ENCODE data around the gene AQP3. TPM values are rescaled to one million over a fixed set of nuclear protein-coding genes. Genes with fewer than 3 reads are reported as not detected.

AQP3 gene
- total RNA-seq, 4 donors from 2014 or later: 1.7 to 24.2 (median 13.5) TPM

DNA sequence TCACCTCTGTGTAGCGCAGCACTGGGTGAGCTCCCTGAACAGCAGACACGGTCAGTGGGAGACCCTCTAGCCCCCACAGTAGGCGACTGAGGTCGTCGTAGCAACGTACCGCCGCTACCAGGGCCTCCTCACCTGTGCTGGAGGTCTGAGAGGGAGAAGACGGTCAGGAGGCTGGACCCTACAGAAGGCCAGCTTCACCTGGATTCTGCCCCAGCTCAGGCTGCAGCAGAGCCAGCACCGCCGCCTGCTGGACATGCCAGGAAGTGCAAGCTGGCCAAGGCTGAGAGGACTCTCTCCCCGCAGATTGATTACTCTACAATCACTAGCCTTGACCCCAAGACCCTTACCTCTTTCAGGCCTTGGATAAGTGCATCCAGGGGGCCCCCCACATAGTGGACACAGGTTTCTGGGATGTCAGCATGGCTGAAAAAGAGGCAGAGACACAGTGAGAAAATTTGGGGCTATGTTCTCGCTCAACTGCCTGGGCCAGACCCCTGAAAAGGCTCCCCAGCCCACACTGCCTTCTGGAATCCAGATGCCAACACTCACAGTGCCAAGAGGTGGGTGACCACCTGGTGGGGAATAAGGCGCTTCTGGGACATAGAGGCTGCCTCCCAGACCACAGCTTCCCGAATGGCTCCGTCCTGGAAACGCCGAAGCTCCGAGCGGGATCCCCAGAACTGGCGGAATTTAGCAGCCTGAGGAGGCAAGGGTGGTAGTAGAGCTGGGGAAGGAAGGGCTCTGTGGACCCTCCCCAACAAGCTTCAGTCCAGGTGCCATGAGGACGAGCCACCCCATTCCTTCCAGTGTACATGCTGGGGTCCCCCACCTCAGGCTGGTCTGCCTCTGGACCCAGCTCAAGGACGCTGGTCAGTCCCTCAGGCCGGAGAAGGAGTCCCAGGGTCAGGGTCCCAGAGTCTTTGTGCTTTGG, 19.4 kb upstream of the AQP3 start:
- ATAC-seq (peak in 1 of 2 donors; percentile 77), DNase-seq (peak in 1 of 2 donors; percentile 42)
- H3K4me3 ChIP-seq: no peak overlapping the region
- H3K9me3 ChIP-seq: no peaks in the 10 kb centered on the region
- in situ Hi-C loops (cut with MboI; ENCODE audit: low sequenced_read_pairs in 4 of 4): loop anchor here in 2 of 4 donors (10.0 to 25.0 kb wide), 2 partner anchors 92 to 180 kb away; partner anchors contain the start of gene NFX1 (in 1 of the 2)
- no peaks in the 10 kb centered on the region for H3K27me3 ChIP-seq
- no peaks in the 10 kb centered on the region for H3K4me1 ChIP-seq
- intact Hi-C loops (cut with DNase I; ENCODE audit: low total_unique reads): loop anchor here (1.0 to 5.0 kb wide), 3 partner anchors 60 to 180 kb away; no protein-coding TSS in a partner anchor
- TF ChIP-seq CTCF (IDR thresholded peaks at IDR 0.05 in 4 of 5, conservative IDR thresholded peaks at IDR 0.05 in 1 of 5): peak; percentile 86 to 90 (median 89)
- TF ChIP-seq POLR2A (IDR thresholded peaks at IDR 0.05): no peak
- peaks cover 2 to 100% of the 10 kb centered on the region in 2 donors for H3K36me3 ChIP-seq
- no peak overlapping the region for H3K27ac ChIP-seq

- in situ Hi-C loops (cut with MboI; ENCODE audit: low sequenced_read_pairs in 4 of 4): loop anchor here in 2 of 4 donors (10.0 to 25.0 kb wide), 2 partner anchors 91 to 179 kb away; partner anchors contain the start of gene NFX1 (in 1 of the 2)
- TF ChIP-seq POLR2A (IDR thresholded peaks at IDR 0.05) (no peak), CTCF (IDR thresholded peaks at IDR 0.05 in 4 of 5, conservative IDR thresholded peaks at IDR 0.05 in 1 of 5) (no peak)
- no peaks in the 10 kb centered on the region for H3K27me3 ChIP-seq
- no peak overlapping the region for H3K4me3 ChIP-seq
- peaks cover 2 to 100% of the 10 kb centered on the region in 2 donors for H3K36me3 ChIP-seq
- no peak for DNase-seq
- ATAC-seq: no peak
- H3K27ac ChIP-seq: no peak overlapping the region
- intact Hi-C loops (cut with DNase I; ENCODE audit: low total_unique reads): loop anchor here (1.0 to 5.0 kb wide), 3 partner anchors 59 to 179 kb away; no protein-coding TSS in a partner anchor
- no peaks in the 10 kb centered on the region for H3K9me3 ChIP-seq
- no peaks in the 10 kb centered on the region for H3K4me1 ChIP-seq
These were observed 18.5 kb upstream of the AQP3 start for GRCh38 chr9:33465596-33466564.

DNA sequence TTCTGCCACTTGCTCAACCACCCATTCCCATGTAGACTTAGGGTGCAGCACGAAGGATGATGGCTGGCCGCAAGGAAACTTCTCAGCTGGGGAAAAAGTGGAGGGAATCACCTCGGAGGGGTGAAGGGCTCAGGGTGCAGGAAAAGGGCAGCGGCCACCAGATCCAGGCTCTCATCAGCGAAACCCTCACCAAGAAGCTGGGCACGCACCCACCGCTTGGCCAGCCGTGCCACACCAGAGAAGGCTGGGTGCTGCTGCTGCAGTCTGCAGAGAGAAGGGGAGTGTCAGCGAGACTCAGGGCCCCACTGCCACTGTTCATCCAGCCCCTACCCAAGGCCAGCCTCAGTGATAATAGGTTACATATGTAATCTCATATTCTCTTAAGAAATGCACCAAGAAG, 17.7 kb upstream of the AQP3 start:
- in situ Hi-C loops (cut with MboI; ENCODE audit: low sequenced_read_pairs in 4 of 4) (loop anchor here in 2 of 4 donors (10.0 to 25.0 kb wide), 2 partner anchors 90 to 178 kb away; partner anchors contain the start of gene NFX1 (in 1 of the 2)), intact Hi-C loops (cut with DNase I; ENCODE audit: low total_unique reads) (loop anchor here (5.0 kb wide), 2 partner anchors 58 to 178 kb away; no protein-coding TSS in a partner anchor)
- H3K9me3 ChIP-seq: no peaks in the 10 kb centered on the region
- H3K36me3 ChIP-seq: peaks cover 2 to 95% of the 10 kb centered on the region in 2 donors
- no peaks in the 10 kb centered on the region for H3K4me1 ChIP-seq
- ATAC-seq (no peak), DNase-seq (no peak)
- H3K4me3 ChIP-seq: no peak overlapping the region
- no peaks in the 10 kb centered on the region for H3K27me3 ChIP-seq
- H3K27ac ChIP-seq: no peak overlapping the region
- TF ChIP-seq CTCF (IDR thresholded peaks at IDR 0.05 in 4 of 5, conservative IDR thresholded peaks at IDR 0.05 in 1 of 5) (no peak), POLR2A (IDR thresholded peaks at IDR 0.05) (no peak)

DNA sequence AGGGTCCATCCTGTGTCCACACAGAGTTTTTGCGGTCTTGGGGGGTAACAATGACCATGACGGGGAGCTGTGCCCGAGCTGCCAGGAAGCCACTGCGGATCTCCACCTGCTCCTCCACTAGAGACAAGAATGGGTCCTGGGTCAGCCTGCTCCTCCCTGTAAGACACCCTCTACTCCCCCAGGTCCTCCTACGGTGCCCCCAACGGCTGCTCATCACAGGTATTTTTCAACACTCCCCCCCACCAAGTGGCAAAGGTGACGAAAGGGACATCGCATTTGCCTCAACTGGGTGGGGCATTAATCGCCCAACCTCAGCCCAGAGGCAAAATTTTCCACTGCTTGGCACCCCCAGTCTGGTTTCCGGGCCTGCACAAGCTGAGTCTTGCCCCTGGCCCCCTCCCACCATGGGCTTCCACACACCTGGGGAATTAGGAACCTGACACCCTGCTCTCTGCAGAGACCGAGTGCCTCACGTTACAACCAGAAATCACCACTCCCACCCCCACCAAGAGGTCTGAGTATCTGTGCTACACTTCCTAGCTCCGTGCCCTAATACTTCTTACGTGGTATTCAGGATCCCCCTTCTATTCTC, 16.7 kb upstream of the AQP3 start:
- TF ChIP-seq POLR2A (IDR thresholded peaks at IDR 0.05) (no peak), CTCF (IDR thresholded peaks at IDR 0.05 in 4 of 5, conservative IDR thresholded peaks at IDR 0.05 in 1 of 5) (no peak)
- in situ Hi-C loops (cut with MboI; ENCODE audit: low sequenced_read_pairs in 4 of 4): loop anchor here in 2 of 4 donors (10.0 to 25.0 kb wide), 2 partner anchors 89 to 177 kb away; partner anchors contain the start of gene NFX1 (in 1 of the 2)
- H3K9me3 ChIP-seq: no peaks in the 10 kb centered on the region
- ATAC-seq (no peak), DNase-seq (no peak)
- intact Hi-C loops (cut with DNase I; ENCODE audit: low total_unique reads): no loop called here
- no peak overlapping the region for H3K4me3 ChIP-seq
- H3K4me1 ChIP-seq: no peaks in the 10 kb centered on the region
- H3K27ac ChIP-seq: no peak overlapping the region
- H3K36me3 ChIP-seq: peaks cover 2 to 86% of the 10 kb centered on the region in 2 donors
- H3K27me3 ChIP-seq: no peaks in the 10 kb centered on the region

Data from gastrocnemius medialis (tissue), 4 donors.